Endothelial cell of umbilical vein (primary cell): Measurements from ENCODE around the gene NDUFB4. TPM values are rescaled to one million over a fixed set of nuclear protein-coding genes. Genes with fewer than 3 reads are reported as not detected.
A peak's percentile ranks its signal among the peaks of the same experiment; 100 is the strongest.

Experiments used
- BruUV-seq: library from RNA; stranded (reverse); fragments of 400-500 nt; replicated peaks from 2 replicates; lab custom pipeline; 2021; lab: Mats Ljungman, UMichigan
- CTCF ChIA-PET: fragments of 300-600, 350-600 bp; sonication (Branson Sonifier 250); formaldehyde crosslinking; loops from one replicate; lab custom pipeline; 2021; ENCODE audit warnings: antibody characterized with exemption, inconsistent platforms; lab: Charles Lee
- POLR2A ChIA-PET: fragments of 300-600, 350-600 bp; sonication (Branson Sonifier 250); formaldehyde crosslinking; loops from one replicate; lab custom pipeline; 2021; ENCODE audit warnings: antibody characterized with exemption, inconsistent platforms; lab: Charles Lee
- DNase-seq: peaks from one replicate; pipeline ENCODE4 v3.0.0-alpha.2; 2011; ENCODE audit warnings: low read depth, low spot score
- FAIRE-seq: peaks from 2 replicates; lab custom pipeline; 2011; peaks lifted over from hg19 to GRCh38; lab: Jason Lieb, UNC
- H2AFZ ChIP-seq: 2 replicates; pipeline ENCODE4 v1.6.0; 2012; ENCODE audit warnings: low read depth, low read length, control low read depth, inconsistent platforms
- H3K27ac ChIP-seq: 2 replicates; pipeline ENCODE4 v1.5.1; 2011; ENCODE audit warnings: low read depth, mild to moderate bottlenecking, control low read depth, low read length, moderate library complexity; ENCODE audit not compliant: insufficient read depth
- H3K27me3 ChIP-seq, 2 experiments: 2 replicates each; pipeline versions ENCODE4 v1.6.0 to v1.6.1; 2011; ENCODE audit warnings: low read length in 2 of 2, mixed read lengths in 1 of 2; ENCODE audit not compliant: control insufficient read depth in 2 of 2, insufficient read depth in 2 of 2
- H3K36me3 ChIP-seq, 2 experiments: 2 replicates in 1 of 2; 3 replicates in 1 of 2; pipeline ENCODE4 v1.5.1; 2011; ENCODE audit warnings: low read length in 2 of 2, mild to moderate bottlenecking in 1 of 2, moderate library complexity in 1 of 2; ENCODE audit not compliant: control insufficient read depth in 2 of 2, insufficient read depth in 2 of 2; ENCODE audit errors: extremely low read depth in 1 of 2
- H3K4me1 ChIP-seq: 3 replicates; pipeline ENCODE4 v1.5.1; 2011; ENCODE audit warnings: mild to moderate bottlenecking, low read length; ENCODE audit not compliant: control insufficient read depth, insufficient read depth; ENCODE audit errors: extremely low read depth
- H3K4me2 ChIP-seq: 2 replicates; pipeline ENCODE4 v1.6.1; 2011; ENCODE audit warnings: low read length, control low read depth, mixed read lengths; ENCODE audit not compliant: insufficient read depth
- H3K4me3 ChIP-seq, 3 experiments: fragments of 200-600 bp in 1 of 3; sonication (generic), shearing (Covaris generic) in 1 of 3; replicated peaks in 1 of 3; 2 replicates each; pipeline ENCODE4 v1.5.1; 2011 to 2016; ENCODE audit warnings: control low read depth in 3 of 3, low read length in 3 of 3, mild to moderate bottlenecking in 2 of 3, inconsistent platforms in 1 of 3, low read depth in 1 of 3, moderate library complexity in 1 of 3; ENCODE audit not compliant: insufficient read depth in 1 of 3
- H3K79me2 ChIP-seq: 2 replicates; pipeline ENCODE4 v1.6.0; 2012; ENCODE audit warnings: low read length, inconsistent platforms; ENCODE audit not compliant: control insufficient read depth, insufficient read depth
- H3K9ac ChIP-seq: replicated peaks from 2 replicates; pipeline ENCODE3; 2011; ENCODE audit warnings: low read length, control low read depth; ENCODE audit not compliant: insufficient read depth; ENCODE audit errors: extremely low read depth
- H3K9me1 ChIP-seq: replicated peaks from 3 replicates; pipeline ENCODE4 v1.6.0; 2011; ENCODE audit warnings: mild to moderate bottlenecking, low read length; ENCODE audit not compliant: control insufficient read depth, insufficient read depth; ENCODE audit errors: extremely low read depth
- H3K9me3 ChIP-seq: replicated peaks from 2 replicates; pipeline ENCODE4 v1.5.1; 2012; ENCODE audit warnings: low read length, inconsistent platforms; ENCODE audit not compliant: control insufficient read depth, insufficient read depth
- H4K20me1 ChIP-seq: replicated peaks from 2 replicates; pipeline ENCODE3; 2011; ENCODE audit warnings: mild to moderate bottlenecking, low read length; ENCODE audit not compliant: control insufficient read depth, insufficient read depth; ENCODE audit errors: extremely low read depth
- CTCF ChIP-seq, 2 donors: IDR thresholded peaks; 1 replicate in 1 of 2; 2 replicates in 1 of 2; pipeline ENCODE4 v1.5.1; 2011; ENCODE audit warnings: low read length in 2 of 2, mild to moderate bottlenecking in 2 of 2, moderate library complexity in 2 of 2, control low read depth in 1 of 2, inconsistent platforms in 1 of 2, low read depth in 1 of 2; ENCODE audit not compliant: insufficient read depth in 1 of 2; ENCODE audit errors: extremely low read depth in 1 of 2
- EZH2 ChIP-seq: IDR thresholded peaks from 2 replicates; pipeline ENCODE4 v1.6.1; 2012; ENCODE audit warnings: borderline replicate concordance, low read depth, mild to moderate bottlenecking, moderate library complexity, low read length, inconsistent platforms; ENCODE audit not compliant: severe bottlenecking
- FOS ChIP-seq: IDR thresholded peaks from 2 replicates; pipeline ENCODE4 v1.6.1; 2011; ENCODE audit warnings: mild to moderate bottlenecking, low read length, moderate library complexity, borderline replicate concordance; ENCODE audit not compliant: insufficient read depth
- GATA2 ChIP-seq: IDR thresholded peaks from 2 replicates; pipeline ENCODE4 v1.7.0; 2011; ENCODE audit warnings: low read depth, mild to moderate bottlenecking, moderate library complexity, mixed read lengths, low read length; ENCODE audit not compliant: insufficient read length, insufficient read depth
- JUN ChIP-seq: IDR thresholded peaks from 2 replicates; pipeline ENCODE4 v1.6.1; 2011; ENCODE audit warnings: borderline replicate concordance, low read depth; ENCODE audit not compliant: insufficient read length, insufficient read depth
- MAX ChIP-seq: IDR thresholded peaks from 2 replicates; pipeline ENCODE4 v1.6.1; 2011; ENCODE audit not compliant: insufficient read depth, insufficient read length
- MYC ChIP-seq: IDR thresholded peaks from one replicate; pipeline ENCODE4 v1.6.1; 2011; ENCODE audit warnings: mild to moderate bottlenecking, low read depth, low read length
- POLR2A ChIP-seq: IDR thresholded peaks from 2 replicates; pipeline ENCODE4 v1.6.1; 2012; ENCODE audit warnings: low read depth, mild to moderate bottlenecking, control low read depth, low read length
- POLR2AphosphoS5 ChIP-seq: IDR thresholded peaks from 2 replicates; pipeline ENCODE4 v1.6.1; 2012; ENCODE audit warnings: low read depth, mild to moderate bottlenecking, control low read depth, low read length, moderate library complexity; ENCODE audit not compliant: insufficient read depth
- dilution Hi-C: fragments of 300-500 bp; cut with MboI; formaldehyde crosslinking; loops from one replicate; pipeline ENCODE4 v1.15.0; 2019; ENCODE audit warnings: low sequenced_read_pairs; ENCODE audit not compliant: extremely low pct_ligation_motif_present
- intact Hi-C: fragments of 100-400 bp; cut with micrococcal nuclease; formaldehyde crosslinking; loops from one replicate; pipeline ENCODE4 v1.10.0; 2022
- polyA plus RNA-seq, 4 experiments: library from polyadenylated mRNA; depleted of rRNA in 3 of 4; stranded (reverse) in 3 of 4; unstranded in 1 of 4; fragments of >200 nt; gene quantifications; 2 replicates each; pipeline versions ENCODE4 v1.2.1 to v1.2.3, GENCODE V29; 2011 to 2012; ENCODE audit warnings: missing spikeins in 1 of 4
- total RNA-seq: library from RNA; stranded (reverse); gene quantifications from 2 replicates; pipeline ENCODE4 v1.2.3, GENCODE V29; 2021

Gene NDUFB4
- total and polyA plus RNA-seq, 2 donors (not counting 3 experiments of a cell fraction or from before 2014, with no cell fraction given): 140 to 191 TPM

GRCh38 chr3:120596853-120597223 lies 702 bp downstream of the NDUFB4 start:
- H3K9me1 ChIP-seq: no peaks in the 10 kb centered on the region
- TF ChIP-seq JUN: no peak
- no peak for TF ChIP-seq MYC
- no peak for TF ChIP-seq CTCF (IDR thresholded peaks at IDR 0.05; ENCODE audit: extremely low read depth in 1 of 2, insufficient read depth in 1 of 2, low read depth in 1 of 2, low read length in 2 of 2)
- no peaks in the 10 kb centered on the region for H4K20me1 ChIP-seq
- dilution Hi-C loops (no loop called here), intact Hi-C loops (loop anchor here (1.0 to 2.0 kb wide), 4 partner anchors 38 to 198 kb away; partner anchors contain the start of genes GTF2E1 and RABL3)
- H3K36me3 ChIP-seq: peaks cover 4 to 11% of the 10 kb centered on the region in 2 experiments
- H3K27me3 ChIP-seq: no peaks in the 10 kb centered on the region
- H3K9ac ChIP-seq: peak overlapping the region; percentile 94
- BruUV-seq: no TSS peak
- no peak overlapping the region for H2AFZ ChIP-seq
- DNase-seq (no peak), FAIRE-seq (no peak)
- H3K4me2 ChIP-seq: peak overlapping the region; percentile 88
- H3K4me1 ChIP-seq: peaks cover 6% of the 10 kb centered on the region
- ChIA-PET POLR2A (interaction anchor here (1.4 kb wide), 1 partner anchor 82 kb away, joined by 6 read pairs; no protein-coding TSS in a partner anchor), CTCF (interaction anchor here (4.6 kb wide), 1 partner anchor 198 kb away, joined by 39 read pairs; no protein-coding TSS in a partner anchor)
- no peaks in the 10 kb centered on the region for H3K9me3 ChIP-seq
- H3K79me2 ChIP-seq: peaks cover 36% of the 10 kb centered on the region
- H3K27ac ChIP-seq: peak overlapping the region; percentile 83
- H3K4me3 ChIP-seq: peak overlapping the region; percentile 50 to 88 (median 81)

GRCh38 chr3:120597445-120598049 lies 1.4 kb downstream of the NDUFB4 start:
- Histone ChIP-seq H3K9me1 (no peaks in the 10 kb centered on the region), H3K79me2 (peaks cover 36% of the 10 kb centered on the region), H3K4me1 (peaks cover 6% of the 10 kb centered on the region), H3K4me2 (peak overlapping the region; percentile 88), H3K27ac (no peak overlapping the region), H3K4me3 (peak overlapping the region in 1 of 3 experiments; percentile 88), H4K20me1 (no peaks in the 10 kb centered on the region), H2AFZ (no peak overlapping the region), H3K36me3 (peaks cover 7 to 17% of the 10 kb centered on the region in 2 experiments), H3K9me3 (no peaks in the 10 kb centered on the region), H3K9ac (peak overlapping the region; percentile 43), H3K27me3 (no peaks in the 10 kb centered on the region)
- intact Hi-C loops: loop anchor here (2.0 kb wide), 1 partner anchor 81 kb away; no protein-coding TSS in a partner anchor
- POLR2A ChIA-PET: no interaction called here
- dilution Hi-C loops: no loop called here
- CTCF ChIA-PET: interaction anchor here (4.6 kb wide), 1 partner anchor 197 kb away, joined by 39 read pairs; no protein-coding TSS in a partner anchor
- no peak for FAIRE-seq
- no peak for DNase-seq
- TF ChIP-seq POLR2AphosphoS5 (no peak), POLR2A (no peak), EZH2 (no peak), MAX (no peak), MYC (no peak), FOS (no peak), JUN (no peak), CTCF (IDR thresholded peaks at IDR 0.05; ENCODE audit: extremely low read depth in 1 of 2, insufficient read depth in 1 of 2, low read depth in 1 of 2, low read length in 2 of 2) (no peak), GATA2 (no peak)
- BruUV-seq: no TSS peak
